OCI-LY1 (cell line): ENCODE data around the gene ARL15.

Source experiments
- CTCF ChIP-seq: fragments of 200-600 bp; sonication (generic), shearing (Covaris generic); IDR thresholded peaks from 2 replicates; pipeline ENCODE4 v1.5.1; 2017; ENCODE audit warnings: mild to moderate bottlenecking, antibody characterized with exemption, low read length, moderate library complexity, mixed read lengths
- EZH2 ChIP-seq: fragments of 200-600 bp; sonication (generic), shearing (Covaris generic); IDR thresholded peaks from 2 replicates; pipeline ENCODE4 v1.8.0; 2017; ENCODE audit warnings: borderline replicate concordance, mixed run types, mild to moderate bottlenecking, antibody characterized with exemption, low read length, moderate library complexity, mixed read lengths

GRCh38 chr5:54304040-54304439 is 6.3 kb downstream of the ARL15 start:
- TF ChIP-seq CTCF (no peak), EZH2 (no peak)
